Hematopoietic multipotent progenitor cell treated with erythropoietin and hydrocortisone succinate and interleukin-3 and kit ligand, for 17 days (in vitro differentiated cells): ENCODE measurements around the gene HHATL.

Experiments
- DNase-seq: peaks from one replicate; pipeline ENCODE4 v3.0.0-alpha.2; 2015; ENCODE audit warnings: low spot score

The HHATL gene

DNA sequence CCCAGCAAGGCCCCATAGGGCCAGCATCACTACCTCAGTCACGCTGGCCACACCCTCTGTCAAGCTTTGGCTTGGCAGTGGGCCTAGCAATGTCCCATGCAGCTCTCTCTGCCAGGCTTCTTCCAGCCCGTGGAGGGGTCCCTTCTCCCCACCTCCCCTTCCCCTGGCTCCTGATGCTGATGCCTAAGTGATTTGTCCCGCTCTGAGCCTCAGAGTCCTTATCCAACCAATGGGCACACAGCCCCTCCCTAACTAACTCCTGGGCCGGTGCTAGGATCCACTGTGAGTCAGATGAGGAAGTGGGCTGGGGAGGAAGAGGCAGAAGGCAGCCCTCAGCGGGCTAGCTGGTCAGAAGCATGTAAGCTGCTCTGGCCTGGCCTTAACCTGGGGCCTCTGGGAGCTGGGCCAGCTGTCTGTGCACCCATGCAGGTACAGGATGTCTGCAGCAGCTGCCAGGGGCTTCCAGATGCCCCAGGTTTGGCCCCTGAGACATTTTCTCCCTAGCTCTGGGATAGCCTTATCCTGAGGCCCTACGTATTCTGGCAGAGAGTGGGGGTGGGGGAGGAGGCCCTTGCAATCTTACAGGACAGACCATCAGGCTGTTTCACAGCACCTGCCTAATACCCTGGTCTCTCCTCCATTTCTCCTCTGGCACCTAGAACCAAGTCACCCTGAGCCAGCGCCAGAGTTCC is 49.8 kb downstream of the HHATL start:
- no peak for DNase-seq

- no peak for DNase-seq
These were observed 50.4 kb downstream of the HHATL start for GRCh38 chr3:42652251-42652610.

DNA sequence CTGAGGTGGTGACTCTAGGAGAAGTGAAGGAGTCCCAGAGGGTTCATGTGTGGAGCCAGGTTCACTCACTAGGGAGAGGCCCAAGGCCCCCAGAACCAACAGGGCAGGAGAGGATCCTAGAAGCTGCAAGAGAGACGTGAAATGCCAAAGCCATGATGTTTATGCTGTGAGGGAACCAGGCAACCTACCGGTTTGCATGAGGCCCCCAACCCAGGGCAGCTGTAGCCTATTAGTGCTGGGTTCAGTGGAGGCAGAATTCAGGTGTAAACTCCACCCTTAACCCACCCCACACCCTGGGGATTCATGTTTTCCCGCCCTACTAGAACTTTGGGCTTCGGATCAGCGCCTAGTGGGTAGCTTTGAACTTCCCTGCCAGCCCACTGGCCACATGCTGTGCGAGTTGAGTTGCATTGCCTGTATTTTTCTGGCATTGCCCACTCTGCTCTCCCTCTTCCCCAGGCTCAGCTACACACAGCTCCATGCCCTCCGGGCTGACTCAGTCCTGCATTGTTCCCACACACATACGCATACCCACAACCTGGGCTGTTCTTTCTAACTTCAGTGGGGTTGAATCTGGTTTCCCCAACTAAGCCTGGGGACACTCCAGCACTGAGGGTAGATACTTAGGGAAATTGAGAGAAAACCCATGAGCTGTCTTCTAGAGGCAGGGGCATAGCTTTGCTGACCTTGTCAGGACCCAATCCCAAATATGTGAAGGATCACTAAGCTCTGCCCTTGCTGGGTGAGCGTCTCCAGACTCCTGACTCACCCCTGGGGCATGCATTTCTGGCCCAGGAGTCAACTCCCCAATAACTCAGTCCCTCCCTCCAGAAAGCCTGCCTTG is 51.1 kb downstream of the HHATL start:
- DNase-seq: no peak

DNA sequence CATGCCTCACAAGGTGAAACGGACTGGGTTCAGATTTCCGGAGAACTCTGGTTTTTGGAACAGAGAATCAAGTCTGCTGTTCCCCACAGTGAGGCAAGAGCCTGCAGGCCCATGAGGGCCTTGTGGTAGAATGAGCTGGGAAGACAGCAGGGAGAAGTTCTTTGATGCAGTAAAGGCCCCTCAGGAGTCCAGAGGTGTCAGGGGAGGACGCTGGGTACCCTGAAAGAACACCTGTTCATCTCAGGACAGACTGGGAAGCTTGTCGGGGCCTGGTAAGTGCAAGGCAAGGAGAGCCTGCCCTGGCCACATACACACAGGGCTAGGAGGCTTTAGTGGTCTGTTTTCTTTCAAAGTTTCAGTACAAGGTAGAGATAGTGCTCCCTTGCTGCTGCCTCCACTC is 52.8 kb downstream of the HHATL start:
- no peak for DNase-seq

DNA sequence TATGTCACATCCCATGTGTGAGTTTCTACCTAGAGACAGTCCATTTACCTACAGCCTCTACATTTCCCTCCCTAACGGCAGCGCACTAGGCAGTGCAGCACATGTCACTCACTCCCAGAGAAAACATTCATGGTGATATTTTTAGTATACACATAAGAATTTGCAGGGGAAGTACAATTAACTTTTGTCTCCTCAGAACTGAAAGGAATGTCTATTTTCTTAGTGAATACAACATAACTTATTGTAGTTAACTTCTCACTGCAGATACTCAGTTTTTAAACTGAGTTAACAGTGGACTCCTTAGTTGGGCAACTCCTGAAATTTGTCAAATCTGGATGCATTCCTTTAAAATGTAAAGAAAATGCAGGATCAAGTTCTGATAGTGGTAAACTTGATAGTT is 53.6 kb downstream of the HHATL start:
- no peak for DNase-seq

- DNase-seq: no peak
These were observed 54.7 kb downstream of the HHATL start for GRCh38 chr3:42647821-42648459.
